ES-I3 (cell line): ENCODE results near the gene PCAT7.
"Not testable (repeated sequence)": the region's sequence is repeated elsewhere in the genome, so short reads cannot be mapped to it uniquely, and the experiment has no call there.

Experiments
- H3K36me3 ChIP-seq: 2 replicates; pipeline ENCODE4 v1.6.1; 2013; ENCODE audit warnings: mild to moderate bottlenecking, low read length, control low read depth, moderate library complexity; ENCODE audit not compliant: insufficient read depth
- H3K4me1 ChIP-seq: 2 replicates; pipeline ENCODE4 v1.6.1; 2013; ENCODE audit warnings: mild to moderate bottlenecking, control low read depth, low read length; ENCODE audit not compliant: insufficient read depth
- H3K9ac ChIP-seq: 2 replicates; pipeline ENCODE4 v1.6.1; 2013; ENCODE audit warnings: low read depth, mild to moderate bottlenecking, low read length, moderate library complexity
- H3K9me3 ChIP-seq: 2 replicates; pipeline ENCODE4 v1.6.1; 2013; ENCODE audit warnings: mild to moderate bottlenecking, low read length, moderate library complexity; ENCODE audit not compliant: control insufficient read depth, insufficient read depth

The PCAT7 gene

GRCh38 chr9:94538908-94539307 is 16.0 kb upstream of the PCAT7 start:
- Histone ChIP-seq H3K9me3 (no peaks in the 10 kb centered on the region), H3K36me3 (no peaks in the 10 kb centered on the region), H3K9ac (no peak overlapping the region), H3K4me1 (no peaks in the 10 kb centered on the region)

GRCh38 chr9:94544335-94544734 is 10.5 kb upstream of the PCAT7 start:
- H3K9me3 ChIP-seq, H3K36me3 ChIP-seq, H3K9ac ChIP-seq, H3K4me1 ChIP-seq: not testable (repeated sequence)

GRCh38 chr9:94545940-94546339 is 8.9 kb upstream of the PCAT7 start:
- Histone ChIP-seq H3K9ac (no peak overlapping the region), H3K9me3 (no peaks in the 10 kb centered on the region), H3K4me1 (no peaks in the 10 kb centered on the region), H3K36me3 (no peaks in the 10 kb centered on the region)

DNA sequence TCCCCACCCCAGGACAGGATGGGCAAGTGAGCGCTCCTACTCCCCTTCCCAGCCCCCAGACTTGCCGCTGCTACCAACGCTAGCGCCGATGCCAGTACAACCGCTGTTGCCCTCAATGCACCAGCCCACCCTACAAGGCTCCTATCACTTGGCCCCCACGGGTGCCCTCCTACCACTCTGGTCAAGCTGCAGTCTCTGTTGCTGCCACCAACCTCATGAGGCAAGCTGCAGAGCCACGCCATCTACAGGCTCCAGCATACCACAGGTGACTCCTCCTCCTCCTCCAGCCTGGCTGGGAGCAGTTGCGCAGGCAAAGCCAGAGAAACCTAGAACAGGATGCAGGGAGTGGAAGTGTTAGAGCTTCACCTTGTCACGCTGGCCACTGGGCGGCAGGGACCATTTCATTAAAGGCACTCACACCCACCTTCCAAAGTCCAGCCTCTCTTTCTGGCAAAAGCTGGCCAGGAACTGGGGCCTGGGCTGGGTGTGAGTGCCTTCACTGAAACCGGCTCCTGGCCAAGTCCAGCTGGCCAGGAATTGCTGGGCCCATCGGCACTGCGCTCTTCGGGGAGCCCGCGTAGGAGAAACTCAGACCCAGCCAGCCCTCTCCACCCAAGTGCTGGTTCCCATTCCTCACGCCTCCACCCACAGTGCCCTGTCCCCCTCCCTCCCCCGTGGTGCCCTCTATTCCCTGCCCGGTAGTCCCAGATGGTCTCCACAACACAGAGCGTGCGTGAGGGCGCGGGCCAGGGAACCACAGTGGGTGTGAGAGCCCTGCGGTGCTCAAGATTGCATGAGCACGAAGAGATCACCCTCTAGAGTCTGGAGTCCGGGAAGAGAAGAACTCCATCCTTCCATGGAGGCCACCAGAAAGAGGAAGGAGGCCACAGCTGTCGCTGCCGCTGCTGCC is 1.6 kb upstream of the PCAT7 start:
- Histone ChIP-seq H3K4me1 (no peaks in the 10 kb centered on the region), H3K9me3 (no peaks in the 10 kb centered on the region), H3K9ac (peak overlapping the region; percentile 86), H3K36me3 (no peaks in the 10 kb centered on the region)

GRCh38 chr9:94554078-94554438 is 825 bp upstream of the PCAT7 start:
- Histone ChIP-seq H3K4me1 (no peaks in the 10 kb centered on the region), H3K36me3 (no peaks in the 10 kb centered on the region), H3K9ac (peak overlapping the region; percentile 86), H3K9me3 (no peaks in the 10 kb centered on the region)

GRCh38 chr9:94557376-94557775 is 2.5 kb downstream of the PCAT7 start:
- Histone ChIP-seq H3K9me3 (no peaks in the 10 kb centered on the region), H3K9ac (no peak overlapping the region), H3K36me3 (0 out of 2 replicates have a peak, but pooled peaks cover 3% of the 10 kb centered on the region), H3K4me1 (no peaks in the 10 kb centered on the region)

DNA sequence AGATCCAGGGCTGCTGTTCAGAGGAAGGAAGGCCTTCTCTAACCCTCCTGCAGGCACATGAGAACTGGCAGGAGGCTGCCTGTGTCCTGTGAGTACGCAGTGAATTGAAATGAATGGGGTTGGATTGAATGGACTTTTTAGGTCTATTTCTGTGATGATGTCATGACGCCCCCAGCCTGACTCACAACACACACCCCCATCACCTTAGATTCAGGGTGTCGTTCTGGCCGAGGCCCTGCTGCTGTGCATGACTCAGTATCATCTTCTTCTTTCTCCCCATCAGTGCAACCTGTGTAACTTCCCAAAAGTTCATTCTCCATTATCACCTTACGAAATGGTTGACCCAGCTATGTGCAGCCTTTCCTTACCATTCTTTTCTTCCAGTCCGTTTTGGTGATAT is 5.4 kb downstream of the PCAT7 start:
- Histone ChIP-seq H3K4me1 (no peaks in the 10 kb centered on the region), H3K36me3 (0 out of 2 replicates have a peak, but pooled peaks cover 3% of the 10 kb centered on the region)

GRCh38 chr9:94563548-94563947 is 8.7 kb downstream of the PCAT7 start:
- no peak overlapping the region for H3K9ac ChIP-seq
- 0 out of 2 replicates have a peak, but pooled peaks cover 2% of the 10 kb centered on the region for H3K9me3 ChIP-seq
- H3K36me3 ChIP-seq, result 0 out of 2 replicates have a peak, but pooled peaks cover 3% of the 10 kb centered on the region
- no peaks in the 10 kb centered on the region for H3K4me1 ChIP-seq

More for the DNA sequence above, 5.4 kb downstream of the PCAT7 start:
- Histone ChIP-seq H3K9ac (no peak overlapping the region), H3K9me3 (0 out of 2 replicates have a peak, but pooled peaks cover 2% of the 10 kb centered on the region)

- not testable (repeated sequence) for H3K9ac ChIP-seq, H3K9me3 ChIP-seq, H3K4me1 ChIP-seq, H3K36me3 ChIP-seq
Observed at GRCh38 chr9:94564279-94564678, 9.4 kb downstream of the PCAT7 start.

DNA sequence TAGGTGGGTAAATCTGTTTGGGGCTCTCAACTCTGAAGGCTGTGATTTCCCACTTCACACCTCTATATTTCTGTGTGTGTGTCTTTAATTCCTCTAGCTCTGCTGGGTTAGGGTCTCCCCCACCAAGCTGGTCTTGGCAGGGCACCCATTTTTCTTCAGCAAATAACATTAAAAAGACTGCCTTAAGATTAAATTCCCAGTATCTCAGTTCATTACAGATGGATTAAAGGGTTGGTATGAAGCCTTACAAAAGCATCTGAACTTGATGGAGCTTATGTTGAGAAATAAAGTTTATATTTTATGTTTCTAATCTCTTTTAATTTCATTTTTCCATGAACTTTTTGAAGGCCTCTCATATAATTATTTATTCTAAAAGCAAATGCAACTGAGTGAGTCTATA is 11.7 kb downstream of the PCAT7 start:
- Histone ChIP-seq H3K9ac (no peak overlapping the region), H3K36me3 (no peaks in the 10 kb centered on the region), H3K4me1 (no peaks in the 10 kb centered on the region; the same call in 1 of the 2 replicates), H3K9me3 (0 out of 2 replicates have a peak, but pooled peaks cover 2% of the 10 kb centered on the region)

DNA sequence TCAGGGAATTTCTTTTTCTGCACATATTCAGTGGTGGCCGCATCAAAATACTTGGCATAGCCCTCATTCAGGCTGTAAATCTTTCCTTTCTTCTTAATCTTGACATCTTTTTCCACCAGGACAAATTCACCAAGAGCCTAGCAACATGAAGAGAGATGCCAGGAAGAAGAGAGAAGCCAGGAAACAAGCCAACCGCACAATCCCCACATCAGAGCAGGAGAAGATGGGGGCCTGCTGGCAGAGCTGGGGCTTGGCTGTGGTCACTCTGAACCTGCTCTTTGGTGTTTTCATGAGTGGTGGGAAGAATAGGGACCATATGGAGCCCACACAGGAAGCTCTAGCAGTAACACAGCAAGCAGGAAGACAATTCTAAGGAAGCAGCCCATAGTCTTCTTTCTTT is 12.4 kb downstream of the PCAT7 start:
- H3K9ac ChIP-seq, result no peak overlapping the region
- no peaks in the 10 kb centered on the region; the same call in 1 of the 2 replicates for H3K4me1 ChIP-seq
- H3K36me3 ChIP-seq, result no peaks in the 10 kb centered on the region
- H3K9me3 ChIP-seq, result 0 out of 2 replicates have a peak, but pooled peaks cover 2% of the 10 kb centered on the region

GRCh38 chr9:94568250-94568889 is 13.5 kb downstream of the PCAT7 start:
- Histone ChIP-seq H3K9ac (no peak overlapping the region), H3K36me3 (no peaks in the 10 kb centered on the region)

GRCh38 chr9:94568972-94569712 is 14.3 kb downstream of the PCAT7 start:
- H3K36me3 ChIP-seq, result no peaks in the 10 kb centered on the region
- no peaks in the 10 kb centered on the region; the same call in 1 of the 2 replicates for H3K4me1 ChIP-seq
- H3K9ac ChIP-seq, result no peak overlapping the region
- H3K9me3 ChIP-seq, result 0 out of 2 replicates have a peak, but pooled peaks cover under 1% of the 10 kb centered on the region

More at GRCh38 chr9:94568250-94568889, 13.5 kb downstream of the PCAT7 start:
- H3K4me1 ChIP-seq, result no peaks in the 10 kb centered on the region; the same call in 1 of the 2 replicates
- H3K9me3 ChIP-seq, result 0 out of 2 replicates have a peak, but pooled peaks cover 2% of the 10 kb centered on the region

DNA sequence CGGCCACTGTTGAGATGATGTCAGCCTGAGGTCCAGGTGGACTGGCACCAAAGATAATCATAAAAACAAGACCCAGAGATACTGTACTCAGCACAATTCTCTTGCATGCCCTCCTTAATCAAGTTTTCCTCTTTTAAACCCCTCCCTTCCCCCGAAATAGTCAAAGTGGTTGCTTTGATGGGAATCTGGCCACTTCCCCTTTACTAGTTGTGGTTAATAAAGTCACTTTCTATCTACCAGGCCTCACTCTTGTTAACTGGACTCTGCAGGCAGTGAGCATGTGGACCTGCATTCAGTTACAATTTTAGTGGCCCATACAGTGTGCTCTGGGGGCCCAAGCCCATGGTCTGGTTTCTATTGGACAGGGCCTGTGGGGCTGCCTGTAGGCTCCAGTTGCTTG is 21.2 kb downstream of the PCAT7 start:
- H3K9ac ChIP-seq, result no peak overlapping the region
- H3K36me3 ChIP-seq, result no peaks in the 10 kb centered on the region
- no peaks in the 10 kb centered on the region for H3K4me1 ChIP-seq
- H3K9me3 ChIP-seq, result no peaks in the 10 kb centered on the region
